ENCODE results near the gene MUCL1.
"Not testable (repeated sequence)": the region's sequence is repeated elsewhere in the genome, so short reads cannot be mapped to it uniquely, and the experiment has no call there.

MUCL1 gene

GRCh38 chr12:54870617-54871016 lies 16.3 kb downstream of the MUCL1 start:
- H3K27me3 ChIP-seq, result no peaks in the 10 kb centered on the region
- no peak for TF ChIP-seq CTCF (IDR thresholded peaks at IDR 0.05)
- H3K27ac ChIP-seq, result no peak overlapping the region
- H3K4me1 ChIP-seq (ENCODE audit: control insufficient read depth in 1 of 2, insufficient read depth in 1 of 2, low read depth in 1 of 2, low read length in 1 of 2), result no peaks in the 10 kb centered on the region
- H3K36me3 ChIP-seq, result no peaks in the 10 kb centered on the region
- no peaks in the 10 kb centered on the region for H3K9me3 ChIP-seq
- H3K4me3 ChIP-seq (ENCODE audit: low read depth in 1 of 2, low read length in 1 of 2), result no peak overlapping the region

DNA sequence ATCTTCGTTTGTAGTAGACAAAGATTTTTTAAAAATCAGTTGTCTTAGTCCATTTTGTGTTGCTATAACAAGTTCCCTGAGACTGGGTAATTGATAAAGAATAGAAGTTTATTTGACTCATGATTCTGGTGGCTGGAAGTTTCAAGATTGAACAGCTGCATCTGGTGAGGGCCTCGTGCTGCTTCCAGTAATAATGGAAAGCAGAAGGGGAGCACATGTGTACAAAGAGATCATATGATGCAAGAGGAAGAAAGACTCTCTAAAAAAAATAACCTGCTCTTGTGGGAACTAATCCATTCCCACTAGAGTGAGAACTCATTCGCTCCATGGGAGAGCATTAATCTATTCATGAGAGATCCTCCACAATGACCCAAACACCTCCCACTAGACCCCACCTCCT lies 24.8 kb downstream of the MUCL1 start:
- no peak overlapping the region for H3K27ac ChIP-seq

GRCh38 chr12:54879579-54879978 lies 25.3 kb downstream of the MUCL1 start:
- TF ChIP-seq CTCF (IDR thresholded peaks at IDR 0.05), result no peak
- Histone ChIP-seq H3K27ac (no peak overlapping the region), H3K27me3 (no peaks in the 10 kb centered on the region)

More for the DNA sequence above, 24.8 kb downstream of the MUCL1 start:
- no peaks in the 10 kb centered on the region for H3K9me3 ChIP-seq
- H3K4me3 ChIP-seq (ENCODE audit: low read depth in 1 of 2, low read length in 1 of 2), result no peak overlapping the region
- H3K4me1 ChIP-seq (ENCODE audit: control insufficient read depth in 1 of 2, insufficient read depth in 1 of 2, low read depth in 1 of 2, low read length in 1 of 2), result peaks cover 8 to 27% of the 10 kb centered on the region in 2 experiments
- no peaks in the 10 kb centered on the region for H3K36me3 ChIP-seq
- TF ChIP-seq CTCF (IDR thresholded peaks at IDR 0.05), result no peak
- H3K27me3 ChIP-seq, result no peaks in the 10 kb centered on the region

GRCh38 chr12:54882079-54882478 lies 27.8 kb downstream of the MUCL1 start:
- Histone ChIP-seq H3K9me3 (no peaks in the 10 kb centered on the region), H3K27ac (peak overlapping the region; percentile 25), H3K4me1 (ENCODE audit: control insufficient read depth in 1 of 2, insufficient read depth in 1 of 2, low read depth in 1 of 2, low read length in 1 of 2) (peaks cover 8 to 27% of the 10 kb centered on the region in 2 experiments), H3K27me3 (no peaks in the 10 kb centered on the region), H3K36me3 (no peaks in the 10 kb centered on the region), H3K4me3 (ENCODE audit: low read depth in 1 of 2, low read length in 1 of 2) (no peak overlapping the region)
- peak; percentile 33 for TF ChIP-seq CTCF (IDR thresholded peaks at IDR 0.05)

More at GRCh38 chr12:54879579-54879978, 25.3 kb downstream of the MUCL1 start:
- peaks cover 8 to 27% of the 10 kb centered on the region in 2 experiments for H3K4me1 ChIP-seq (ENCODE audit: control insufficient read depth in 1 of 2, insufficient read depth in 1 of 2, low read depth in 1 of 2, low read length in 1 of 2)
- H3K9me3 ChIP-seq, result no peaks in the 10 kb centered on the region
- no peaks in the 10 kb centered on the region for H3K36me3 ChIP-seq
- H3K4me3 ChIP-seq (ENCODE audit: low read depth in 1 of 2, low read length in 1 of 2), result no peak overlapping the region

- peaks cover 8 to 27% of the 10 kb centered on the region in 2 experiments for H3K4me1 ChIP-seq (ENCODE audit: control insufficient read depth in 1 of 2, insufficient read depth in 1 of 2, low read depth in 1 of 2, low read length in 1 of 2)
- H3K9me3 ChIP-seq; H3K27me3 ChIP-seq; H3K4me3 ChIP-seq (ENCODE audit: low read depth in 1 of 2, low read length in 1 of 2); H3K36me3 ChIP-seq: not testable (repeated sequence)
- peak overlapping the region; percentile 25 for H3K27ac ChIP-seq
These were observed 28.3 kb downstream of the MUCL1 start for GRCh38 chr12:54882597-54882996.

DNA sequence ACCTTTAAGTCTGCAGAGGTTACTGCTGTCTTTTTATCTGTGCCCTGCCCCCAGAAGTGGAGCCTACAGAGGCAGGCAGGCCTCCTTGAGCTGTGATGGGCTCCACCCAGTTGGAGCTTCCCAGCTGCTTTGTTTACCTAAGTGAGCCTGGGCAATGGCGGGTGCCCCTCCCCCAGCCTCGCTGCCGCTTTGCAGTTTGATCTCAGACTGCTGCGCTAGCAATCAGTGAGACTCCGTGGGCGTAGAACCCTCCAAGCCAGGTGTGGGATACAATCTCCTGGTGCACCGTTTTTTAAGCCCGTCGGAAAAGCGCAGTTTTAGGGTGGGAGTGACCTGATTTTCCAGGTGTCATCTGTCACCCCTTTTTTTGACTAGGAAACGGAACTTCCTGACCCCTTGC lies 34.1 kb downstream of the MUCL1 start:
- H3K4me3 ChIP-seq (ENCODE audit: low read depth in 1 of 2, low read length in 1 of 2); H3K27me3 ChIP-seq; H3K9me3 ChIP-seq; H3K27ac ChIP-seq; H3K36me3 ChIP-seq; H3K4me1 ChIP-seq (ENCODE audit: control insufficient read depth in 1 of 2, insufficient read depth in 1 of 2, low read depth in 1 of 2, low read length in 1 of 2): not testable (repeated sequence)

GRCh38 chr12:54890339-54890738 lies 36.0 kb downstream of the MUCL1 start:
- TF ChIP-seq CTCF (IDR thresholded peaks at IDR 0.05), result no peak
- Histone ChIP-seq H3K4me1 (ENCODE audit: control insufficient read depth in 1 of 2, insufficient read depth in 1 of 2, low read depth in 1 of 2, low read length in 1 of 2) (no peaks in the 10 kb centered on the region), H3K27ac (no peak overlapping the region), H3K4me3 (ENCODE audit: low read depth in 1 of 2, low read length in 1 of 2) (no peak overlapping the region), H3K36me3 (no peaks in the 10 kb centered on the region), H3K9me3 (no peaks in the 10 kb centered on the region), H3K27me3 (no peaks in the 10 kb centered on the region)
